DOHH2 (cell line): ENCODE data around the gene SREBF1.

ENCODE experiments used
- H3F3A ChIP-seq: fragments of 200-600 bp; sonication (generic), shearing (Covaris generic); 2 replicates; pipeline ENCODE4 v1.6.0; 2016; ENCODE audit warnings: antibody characterized with exemption, mild to moderate bottlenecking; ENCODE audit not compliant: control insufficient read depth, insufficient read depth
- H3K27ac ChIP-seq: fragments of 200-600 bp; sonication (generic); 2 replicates; pipeline ENCODE4 v1.5.1; 2014; ENCODE audit warnings: low read depth, mild to moderate bottlenecking, low read length, moderate library complexity
- H3K27me3 ChIP-seq: fragments of 200-600 bp; sonication (generic); 2 replicates; pipeline ENCODE4 v1.6.1; 2014; ENCODE audit warnings: mild to moderate bottlenecking, low read length, mixed read lengths; ENCODE audit not compliant: control insufficient read depth
- H3K36me3 ChIP-seq: fragments of 200-600 bp; sonication (generic); 2 replicates; pipeline ENCODE4 v1.6.1; 2014; ENCODE audit warnings: mild to moderate bottlenecking, low read length, moderate library complexity, mixed read lengths; ENCODE audit not compliant: control insufficient read depth
- H3K4me1 ChIP-seq: fragments of 200-600 bp; sonication (generic); 2 replicates; pipeline ENCODE4 v1.6.1; 2014; ENCODE audit warnings: mild to moderate bottlenecking, low read length, mixed read lengths; ENCODE audit not compliant: control insufficient read depth
- H3K4me2 ChIP-seq: fragments of 200-600 bp; sonication (generic); 2 replicates; pipeline ENCODE4 v1.6.0; 2014; ENCODE audit warnings: mild to moderate bottlenecking, low read length, moderate library complexity
- H3K4me3 ChIP-seq: fragments of 200-600 bp; sonication (generic); 2 replicates; pipeline ENCODE4 v1.5.1; 2014; ENCODE audit warnings: mild to moderate bottlenecking, low read length, mixed read lengths
- H3K79me2 ChIP-seq: fragments of 200-600 bp; sonication (generic); 2 replicates; pipeline ENCODE4 v1.6.1; 2014; ENCODE audit warnings: mild to moderate bottlenecking, low read length, mixed read lengths; ENCODE audit not compliant: control insufficient read depth
- H3K9me2 ChIP-seq: fragments of 200-600 bp; sonication (generic); replicated peaks from 2 replicates; pipeline ENCODE4 v1.6.1; 2014; ENCODE audit warnings: mild to moderate bottlenecking, low read length, mixed read lengths; ENCODE audit not compliant: control insufficient read depth
- H3K9me3 ChIP-seq: fragments of 200-600 bp; sonication (generic); 2 replicates; pipeline ENCODE4 v1.6.1; 2014; ENCODE audit warnings: antibody characterized with exemption, low read length, mixed read lengths; ENCODE audit not compliant: control insufficient read depth, insufficient read depth
- H4K20me1 ChIP-seq: fragments of 200-600 bp; sonication (generic); 2 replicates; pipeline ENCODE4 v1.6.0; 2014; ENCODE audit warnings: low read depth, mild to moderate bottlenecking, antibody characterized with exemption, low read length, moderate library complexity; ENCODE audit not compliant: control insufficient read depth, insufficient read depth
- EZH2phosphoT487 ChIP-seq: fragments of 200-600 bp; sonication (generic); IDR thresholded peaks from 2 replicates; pipeline ENCODE4 v1.6.1; 2017; ENCODE audit warnings: borderline replicate concordance, mild to moderate bottlenecking, antibody characterized with exemption, low read length, moderate library complexity, mixed read lengths
- TF ChIP-seq, protein P1 (sequence below): fragments of 200-600 bp; sonication (generic); IDR thresholded peaks from one replicate; pipeline ENCODE4 v1.5.1; 2014; ENCODE audit warnings: antibody characterized with exemption, mild to moderate bottlenecking, low read depth, low read length; ENCODE audit not compliant: poor library complexity, severe bottlenecking

The SREBF1 gene

DNA sequence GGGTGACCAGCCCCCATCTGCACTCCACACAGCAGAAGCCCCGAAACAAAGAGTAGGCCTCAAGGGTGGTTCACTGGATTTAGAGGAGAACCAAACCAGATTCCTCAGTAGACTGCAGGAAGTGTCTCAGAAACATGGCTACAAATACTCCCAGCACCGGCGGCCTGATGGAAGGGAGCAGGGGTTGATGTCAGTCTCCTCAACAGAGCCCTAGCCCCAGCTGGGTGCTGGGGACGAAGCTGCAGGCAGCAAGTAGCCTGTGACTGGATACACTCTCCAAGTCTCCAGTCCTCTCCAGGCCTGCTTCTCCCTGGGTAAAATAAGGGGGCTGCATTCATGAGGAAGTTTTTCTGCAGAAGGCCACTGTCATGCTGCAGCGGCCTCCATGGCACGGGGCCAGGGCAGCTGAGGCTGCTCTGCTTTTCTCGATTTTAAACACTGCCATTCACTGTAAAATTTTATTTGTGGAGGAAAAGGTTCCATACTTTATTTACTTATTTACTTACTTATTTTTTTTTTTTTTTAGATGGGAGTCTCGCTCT lies 36.7 kb upstream of the SREBF1 start:
- no peaks in the 10 kb centered on the region for H3K27me3 ChIP-seq
- H3K4me1 ChIP-seq = peaks cover 7% of the 10 kb centered on the region
- no peak overlapping the region for H3K4me2 ChIP-seq
- H4K20me1 ChIP-seq = no peaks in the 10 kb centered on the region
- no peaks in the 10 kb centered on the region for H3K36me3 ChIP-seq
- no peak overlapping the region for H3K4me3 ChIP-seq
- TF ChIP-seq, protein P1, sequence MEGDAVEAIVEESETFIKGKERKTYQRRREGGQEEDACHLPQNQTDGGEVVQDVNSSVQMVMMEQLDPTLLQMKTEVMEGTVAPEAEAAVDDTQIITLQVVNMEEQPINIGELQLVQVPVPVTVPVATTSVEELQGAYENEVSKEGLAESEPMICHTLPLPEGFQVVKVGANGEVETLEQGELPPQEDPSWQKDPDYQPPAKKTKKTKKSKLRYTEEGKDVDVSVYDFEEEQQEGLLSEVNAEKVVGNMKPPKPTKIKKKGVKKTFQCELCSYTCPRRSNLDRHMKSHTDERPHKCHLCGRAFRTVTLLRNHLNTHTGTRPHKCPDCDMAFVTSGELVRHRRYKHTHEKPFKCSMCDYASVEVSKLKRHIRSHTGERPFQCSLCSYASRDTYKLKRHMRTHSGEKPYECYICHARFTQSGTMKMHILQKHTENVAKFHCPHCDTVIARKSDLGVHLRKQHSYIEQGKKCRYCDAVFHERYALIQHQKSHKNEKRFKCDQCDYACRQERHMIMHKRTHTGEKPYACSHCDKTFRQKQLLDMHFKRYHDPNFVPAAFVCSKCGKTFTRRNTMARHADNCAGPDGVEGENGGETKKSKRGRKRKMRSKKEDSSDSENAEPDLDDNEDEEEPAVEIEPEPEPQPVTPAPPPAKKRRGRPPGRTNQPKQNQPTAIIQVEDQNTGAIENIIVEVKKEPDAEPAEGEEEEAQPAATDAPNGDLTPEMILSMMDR = no peak
- TF ChIP-seq EZH2phosphoT487 = no peak
- no peaks in the 10 kb centered on the region for H3K79me2 ChIP-seq
- H3K9me2 ChIP-seq = no peaks in the 10 kb centered on the region
- no peak overlapping the region for H3K27ac ChIP-seq
- H3F3A ChIP-seq = no peaks in the 10 kb centered on the region
- H3K9me3 ChIP-seq = no peaks in the 10 kb centered on the region

DNA sequence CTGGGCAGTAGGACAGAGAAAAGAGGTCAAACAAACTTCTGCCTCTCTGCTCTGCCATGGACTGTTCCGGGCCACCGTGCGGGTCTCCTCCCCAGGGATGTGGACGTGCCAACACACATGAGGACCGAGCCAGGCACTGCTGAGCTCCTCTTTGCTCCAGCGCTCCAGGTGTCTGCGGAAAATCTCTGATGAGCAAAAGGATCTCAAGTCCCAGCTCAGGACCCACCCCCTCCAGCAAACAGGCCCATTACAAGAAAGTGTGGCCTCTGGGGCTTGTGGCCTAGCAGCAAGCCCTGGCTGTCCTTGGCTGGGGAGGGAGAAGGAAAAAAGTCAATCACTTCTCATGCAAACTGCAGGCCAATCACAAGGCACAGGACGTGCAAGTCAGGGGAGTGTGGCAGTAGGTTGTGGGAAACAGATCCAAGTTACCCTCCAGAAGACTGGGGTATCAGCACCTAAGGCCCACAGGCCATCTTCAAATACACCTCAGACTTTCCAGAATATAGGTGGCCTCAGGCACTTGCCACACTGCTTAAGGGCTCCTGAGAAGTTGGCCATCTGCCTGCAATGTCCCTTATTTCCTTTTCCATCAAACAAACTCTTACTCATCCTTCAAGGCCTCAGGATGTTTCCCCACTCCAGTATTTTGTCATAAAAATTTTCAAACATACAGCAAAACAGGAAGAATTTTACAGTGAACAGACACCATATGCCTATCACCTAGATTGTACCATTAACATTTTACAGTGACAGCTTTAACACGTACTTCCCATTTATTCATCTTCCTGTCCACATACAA lies 36.0 kb upstream of the SREBF1 start:
- Histone ChIP-seq H3K27me3 (no peaks in the 10 kb centered on the region), H3K27ac (no peak overlapping the region), H4K20me1 (no peaks in the 10 kb centered on the region), H3K36me3 (no peaks in the 10 kb centered on the region), H3K4me1 (peaks cover 7% of the 10 kb centered on the region), H3K4me2 (no peak overlapping the region), H3K4me3 (no peak overlapping the region), H3F3A (no peaks in the 10 kb centered on the region), H3K79me2 (no peaks in the 10 kb centered on the region), H3K9me2 (no peaks in the 10 kb centered on the region), H3K9me3 (no peaks in the 10 kb centered on the region)
- TF ChIP-seq, protein P1 = no peak
- no peak for TF ChIP-seq EZH2phosphoT487

DNA sequence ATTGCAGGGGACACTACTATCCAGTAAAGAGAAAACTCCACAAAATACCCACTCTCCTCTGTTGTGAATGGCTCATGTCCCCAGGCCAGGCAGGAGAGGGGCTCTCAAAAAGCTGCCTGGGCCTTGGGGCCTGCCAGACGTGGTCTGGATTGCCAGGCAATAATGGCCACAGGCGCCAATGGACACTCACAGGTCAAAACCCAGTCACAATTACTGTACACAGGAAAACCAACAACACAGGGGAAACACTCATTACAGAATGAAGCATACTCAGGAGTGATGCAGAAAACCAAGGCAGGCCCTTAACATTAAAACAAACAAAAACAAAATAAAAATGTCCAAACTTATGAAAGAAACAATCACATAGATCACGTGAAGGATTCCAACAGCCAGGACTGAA lies 35.1 kb upstream of the SREBF1 start:
- no peak overlapping the region for H3K4me3 ChIP-seq
- H3K79me2 ChIP-seq = no peaks in the 10 kb centered on the region
- no peaks in the 10 kb centered on the region for H3F3A ChIP-seq
- H3K9me3 ChIP-seq = no peaks in the 10 kb centered on the region
- TF ChIP-seq EZH2phosphoT487 = no peak
- TF ChIP-seq, protein P1 = no peak
- H3K4me2 ChIP-seq = no peak overlapping the region
- H3K27me3 ChIP-seq = no peaks in the 10 kb centered on the region
- H3K36me3 ChIP-seq = no peaks in the 10 kb centered on the region
- H4K20me1 ChIP-seq = no peaks in the 10 kb centered on the region
- peaks cover 7% of the 10 kb centered on the region for H3K4me1 ChIP-seq
- no peaks in the 10 kb centered on the region for H3K9me2 ChIP-seq
- H3K27ac ChIP-seq = no peak overlapping the region
